IPS-18a (cell line): Measurements from ENCODE around the gene ZFP64.
A peak's percentile ranks its signal among the peaks of the same experiment; 100 is the strongest.
"Not testable (repeated sequence)": the region's sequence is repeated elsewhere in the genome, so short reads cannot be mapped to it uniquely, and the experiment has no call there.

ENCODE experiments used
- H3K27ac ChIP-seq: one replicate; pipeline ENCODE4 v1.5.1; 2013; ENCODE audit warnings: low read length
- H3K27me3 ChIP-seq: one replicate; pipeline ENCODE4 v1.6.1; 2013; ENCODE audit warnings: mild to moderate bottlenecking, low read length; ENCODE audit not compliant: control insufficient read depth, insufficient read depth
- H3K36me3 ChIP-seq: one replicate; pipeline ENCODE4 v1.6.1; 2013; ENCODE audit warnings: low read depth, low read length; ENCODE audit not compliant: control insufficient read depth
- H3K4me1 ChIP-seq: one replicate; pipeline ENCODE4 v1.6.1; 2013; ENCODE audit warnings: low read depth, low read length; ENCODE audit not compliant: control insufficient read depth
- H3K4me3 ChIP-seq: one replicate; pipeline ENCODE4 v1.5.1; 2013; ENCODE audit warnings: low read length
- H3K9ac ChIP-seq: one replicate; pipeline ENCODE4 v1.6.1; 2013; ENCODE audit warnings: mild to moderate bottlenecking, low read length, moderate library complexity
- H3K9me3 ChIP-seq: one replicate; pipeline ENCODE4 v1.6.1; 2013; ENCODE audit warnings: low read depth, low read length; ENCODE audit not compliant: control insufficient read depth

The ZFP64 gene

DNA sequence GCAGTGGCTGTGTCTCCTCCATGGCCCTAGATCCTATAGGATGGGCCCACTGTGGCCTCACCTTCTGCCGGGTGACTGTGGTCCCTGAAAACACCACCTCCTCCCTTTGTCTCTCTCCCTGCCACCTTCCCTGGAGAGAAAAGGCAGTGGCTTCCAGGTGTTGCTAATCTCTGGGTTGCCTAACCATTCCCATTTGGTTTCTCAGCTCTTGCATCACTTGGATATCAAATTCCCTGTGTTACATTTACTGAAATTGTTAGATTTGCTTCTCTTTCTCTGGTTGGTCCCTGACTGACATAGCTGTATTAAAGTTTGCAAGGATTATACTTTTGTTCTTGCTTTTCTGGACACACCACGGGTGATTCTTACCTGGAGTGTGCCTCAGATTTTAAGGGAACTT is 9.3 kb upstream of the ZFP64 start:
- H3K9me3 ChIP-seq = no peaks in the 10 kb centered on the region
- H3K4me3 ChIP-seq = no peak overlapping the region
- H3K4me1 ChIP-seq = no peaks in the 10 kb centered on the region
- no peak overlapping the region for H3K27ac ChIP-seq
- H3K36me3 ChIP-seq = no peaks in the 10 kb centered on the region
- H3K27me3 ChIP-seq = no peaks in the 10 kb centered on the region
- H3K9ac ChIP-seq = no peak overlapping the region

DNA sequence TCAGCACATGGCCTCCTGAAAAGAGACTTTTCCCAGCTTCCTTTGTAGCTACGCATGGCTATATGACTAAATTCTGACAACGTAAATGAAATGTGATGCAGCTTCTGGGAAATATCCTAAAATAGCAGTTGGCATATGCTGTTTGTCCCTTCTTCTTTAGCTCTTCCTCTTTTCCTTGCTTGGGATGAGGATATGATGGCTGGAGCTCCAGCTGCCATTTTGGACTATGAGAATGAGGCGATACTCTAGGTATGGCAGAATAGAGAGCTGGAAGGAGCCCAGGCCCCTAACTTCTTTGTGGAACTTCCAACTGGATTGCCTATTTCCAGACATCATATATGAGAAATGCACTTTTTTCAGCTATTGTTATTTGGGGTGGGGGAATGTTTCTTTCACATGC is 5.3 kb upstream of the ZFP64 start:
- H3K9me3 ChIP-seq = no peaks in the 10 kb centered on the region
- H3K27ac ChIP-seq = no peak overlapping the region
- no peaks in the 10 kb centered on the region for H3K27me3 ChIP-seq
- no peak overlapping the region for H3K9ac ChIP-seq
- peaks cover 3% of the 10 kb centered on the region for H3K4me1 ChIP-seq
- no peaks in the 10 kb centered on the region for H3K36me3 ChIP-seq
- H3K4me3 ChIP-seq = no peak overlapping the region

DNA sequence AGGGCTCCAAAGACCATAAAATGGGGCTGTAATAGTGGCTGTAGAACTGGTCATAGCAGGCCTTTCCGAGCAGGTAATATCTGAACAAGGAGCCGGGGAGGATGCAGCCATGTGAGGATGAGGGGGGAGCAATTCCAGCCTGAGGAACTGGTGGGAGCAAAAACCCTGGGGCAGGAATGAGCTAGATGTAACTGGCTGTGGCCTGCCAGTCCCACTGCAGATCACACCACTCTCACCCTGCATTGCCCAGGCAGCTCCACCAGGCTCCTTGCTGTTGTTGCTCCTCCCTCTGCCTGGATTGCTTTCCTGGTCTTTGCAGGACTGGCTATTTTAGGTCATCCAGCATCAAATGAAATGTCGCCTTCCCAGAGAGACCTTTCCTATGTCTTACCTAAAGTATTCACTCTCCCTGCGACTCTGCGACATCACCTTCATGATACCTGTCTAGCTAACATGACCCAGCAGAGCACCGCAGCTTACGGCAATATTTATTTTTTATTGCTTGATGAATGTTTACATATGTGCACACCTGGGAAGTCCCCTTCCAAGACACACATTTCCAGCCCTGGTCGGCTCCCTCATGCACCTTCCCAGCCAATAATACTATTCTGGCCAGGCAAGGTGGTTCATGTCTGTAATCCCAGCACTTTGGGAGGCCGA is 2.4 kb upstream of the ZFP64 start:
- no peaks in the 10 kb centered on the region for H3K27me3 ChIP-seq
- H3K27ac ChIP-seq = no peak overlapping the region
- no peak overlapping the region for H3K9ac ChIP-seq
- no peaks in the 10 kb centered on the region for H3K36me3 ChIP-seq
- peaks cover 3% of the 10 kb centered on the region for H3K4me1 ChIP-seq
- H3K4me3 ChIP-seq = no peak overlapping the region
- no peaks in the 10 kb centered on the region for H3K9me3 ChIP-seq

DNA sequence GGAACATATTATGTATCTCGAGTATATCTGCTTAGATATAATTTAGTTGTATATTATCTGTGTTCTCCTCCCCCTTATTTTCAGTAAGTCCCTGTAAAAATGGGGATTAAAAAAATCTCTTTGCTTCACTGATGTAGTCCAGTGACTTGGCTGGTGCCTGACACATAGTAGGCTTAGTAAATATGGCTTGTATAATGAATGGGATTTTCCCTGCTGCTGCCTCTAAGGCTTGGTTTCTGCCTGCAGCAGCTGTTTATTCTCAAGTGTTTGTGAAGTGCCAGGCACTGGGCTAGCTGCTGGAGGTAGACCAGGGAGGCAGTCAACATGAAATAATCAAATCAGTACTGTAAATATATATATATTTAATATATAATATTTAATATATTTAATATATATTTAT is 1.6 kb upstream of the ZFP64 start:
- no peak overlapping the region for H3K9ac ChIP-seq
- H3K9me3 ChIP-seq = no peaks in the 10 kb centered on the region
- H3K27ac ChIP-seq = no peak overlapping the region
- H3K4me1 ChIP-seq = peaks cover 3% of the 10 kb centered on the region
- no peaks in the 10 kb centered on the region for H3K27me3 ChIP-seq
- H3K36me3 ChIP-seq = no peaks in the 10 kb centered on the region
- no peak overlapping the region for H3K4me3 ChIP-seq

DNA sequence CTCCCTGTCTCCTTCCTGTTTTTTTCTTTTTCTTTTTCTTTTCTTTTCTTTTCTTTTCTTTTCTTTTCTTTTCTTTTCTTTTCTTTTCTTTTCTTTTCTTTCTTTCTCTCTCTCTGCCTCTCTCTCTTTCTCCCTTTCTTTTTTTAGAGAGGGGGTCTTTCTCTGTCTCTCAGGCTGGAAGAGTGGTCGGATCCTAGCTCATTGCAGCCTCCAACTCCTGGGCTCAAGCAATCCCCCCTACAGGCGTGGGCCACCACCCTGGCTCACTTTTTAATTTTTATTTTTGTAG is 1.1 kb upstream of the ZFP64 start:
- peak overlapping the region; percentile 82 for H3K9ac ChIP-seq
- H3K4me3 ChIP-seq = peak overlapping the region; percentile 88
- H3K36me3 ChIP-seq, H3K27ac ChIP-seq, H3K9me3 ChIP-seq, H3K4me1 ChIP-seq, H3K27me3 ChIP-seq: not testable (repeated sequence)

DNA sequence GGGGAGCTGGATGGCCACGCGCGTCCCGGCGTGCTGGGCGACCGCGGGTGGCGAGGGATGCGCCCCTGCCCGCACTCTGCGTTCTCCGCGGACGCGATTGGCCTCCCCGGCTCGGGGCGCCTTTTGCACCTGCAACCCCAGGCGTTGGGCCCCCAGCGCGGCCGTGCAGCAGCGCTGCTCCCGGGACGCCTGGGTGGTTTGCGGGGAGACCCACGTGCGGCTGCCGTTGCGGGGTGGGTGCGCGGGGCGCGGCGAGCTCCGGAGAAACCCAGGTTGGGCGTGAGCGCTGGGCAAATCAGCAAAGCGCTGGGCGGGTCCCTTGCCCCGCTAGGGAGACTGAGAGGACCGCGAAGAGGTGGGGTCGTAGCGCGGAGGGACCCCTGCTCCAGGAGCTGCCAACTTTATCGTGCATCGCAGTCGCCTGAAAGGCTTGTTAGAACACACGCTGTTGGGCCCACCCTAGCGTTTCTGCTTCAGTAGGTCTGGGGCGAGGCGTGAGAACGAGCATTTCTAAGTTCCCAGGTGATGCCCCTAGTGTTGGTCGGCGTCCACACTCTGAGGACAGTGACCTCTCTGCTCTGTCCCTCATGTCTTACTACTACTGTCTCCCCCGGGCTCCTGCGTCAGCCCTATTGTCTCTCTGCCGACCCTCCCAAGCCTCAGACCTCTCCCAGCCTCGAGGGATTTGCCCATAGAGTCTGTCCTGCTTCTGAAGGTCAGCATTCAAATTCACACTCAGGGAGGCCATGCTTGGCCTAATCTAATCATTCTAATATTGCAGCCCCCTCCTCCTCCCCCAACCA is 538 bp upstream of the ZFP64 start:
- H3K27ac ChIP-seq = peak overlapping the region; percentile 9
- H3K27me3 ChIP-seq = no peaks in the 10 kb centered on the region
- peaks cover 3% of the 10 kb centered on the region for H3K4me1 ChIP-seq
- H3K9ac ChIP-seq = peak overlapping the region; percentile 82
- no peaks in the 10 kb centered on the region for H3K36me3 ChIP-seq
- peak overlapping the region; percentile 88 for H3K4me3 ChIP-seq
- H3K9me3 ChIP-seq = no peaks in the 10 kb centered on the region

DNA sequence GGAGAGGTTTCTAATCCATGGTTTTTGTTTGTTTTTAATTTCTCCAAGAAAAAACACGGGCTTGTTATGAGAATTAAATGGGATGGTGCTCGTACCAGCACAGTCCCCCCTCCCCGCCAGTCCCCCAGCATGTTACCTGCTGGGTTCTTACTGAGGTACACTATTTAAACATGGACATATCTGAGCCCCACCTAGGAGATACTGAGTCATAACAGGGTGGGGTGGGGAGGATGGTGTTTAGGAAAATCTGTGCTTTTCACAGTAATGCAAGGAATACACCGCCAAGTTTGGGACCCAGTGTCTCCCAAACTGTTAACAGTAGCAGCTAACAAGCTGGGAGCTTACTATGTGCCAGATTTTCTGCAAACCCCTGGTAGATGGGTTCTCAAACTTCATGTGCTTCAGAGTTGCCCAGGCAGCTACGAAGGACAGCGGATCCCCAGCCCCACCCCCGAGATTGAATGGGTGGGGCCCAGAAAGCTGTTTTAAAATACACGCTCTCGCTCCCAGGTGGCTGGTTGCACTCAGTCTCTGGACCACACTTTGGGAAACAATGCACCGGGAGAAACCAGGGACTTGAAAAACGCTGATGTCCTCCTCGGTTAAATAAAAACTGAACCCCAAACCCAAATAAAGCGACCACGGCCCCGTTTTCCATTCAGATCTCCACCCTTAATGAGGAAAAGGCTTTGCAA is 995 bp downstream of the ZFP64 start:
- peak overlapping the region; percentile 49 for H3K27ac ChIP-seq
- H3K9ac ChIP-seq = peak overlapping the region; percentile 82
- peak overlapping the region; percentile 88 for H3K4me3 ChIP-seq
- no peaks in the 10 kb centered on the region for H3K27me3 ChIP-seq
- no peaks in the 10 kb centered on the region for H3K9me3 ChIP-seq
- H3K4me1 ChIP-seq = peaks cover 3% of the 10 kb centered on the region
- peaks cover 8% of the 10 kb centered on the region for H3K36me3 ChIP-seq

DNA sequence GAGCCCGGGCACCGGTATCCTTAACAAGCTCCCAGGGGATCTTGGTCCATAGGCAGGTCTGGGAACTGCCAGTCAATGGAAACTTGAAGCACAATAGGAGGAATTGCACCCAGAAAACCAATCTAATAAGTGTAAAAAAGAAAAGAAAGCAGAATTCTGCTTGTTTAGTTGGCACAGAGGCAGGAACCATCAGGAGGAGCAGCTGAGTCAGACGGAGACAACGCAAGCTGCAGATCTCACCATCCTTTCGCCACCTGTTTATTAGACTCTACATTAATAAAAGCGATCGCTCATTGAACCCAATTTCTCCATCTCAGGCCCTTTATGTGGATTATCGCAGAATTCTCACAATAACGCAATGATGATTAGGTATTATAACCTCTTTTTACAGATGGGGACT is 9.8 kb downstream of the ZFP64 start:
- Histone ChIP-seq H3K4me3 (no peak overlapping the region), H3K9me3 (no peaks in the 10 kb centered on the region), H3K9ac (no peak overlapping the region), H3K36me3 (peaks cover 24% of the 10 kb centered on the region), H3K4me1 (no peaks in the 10 kb centered on the region), H3K27me3 (no peaks in the 10 kb centered on the region), H3K27ac (no peak overlapping the region)

DNA sequence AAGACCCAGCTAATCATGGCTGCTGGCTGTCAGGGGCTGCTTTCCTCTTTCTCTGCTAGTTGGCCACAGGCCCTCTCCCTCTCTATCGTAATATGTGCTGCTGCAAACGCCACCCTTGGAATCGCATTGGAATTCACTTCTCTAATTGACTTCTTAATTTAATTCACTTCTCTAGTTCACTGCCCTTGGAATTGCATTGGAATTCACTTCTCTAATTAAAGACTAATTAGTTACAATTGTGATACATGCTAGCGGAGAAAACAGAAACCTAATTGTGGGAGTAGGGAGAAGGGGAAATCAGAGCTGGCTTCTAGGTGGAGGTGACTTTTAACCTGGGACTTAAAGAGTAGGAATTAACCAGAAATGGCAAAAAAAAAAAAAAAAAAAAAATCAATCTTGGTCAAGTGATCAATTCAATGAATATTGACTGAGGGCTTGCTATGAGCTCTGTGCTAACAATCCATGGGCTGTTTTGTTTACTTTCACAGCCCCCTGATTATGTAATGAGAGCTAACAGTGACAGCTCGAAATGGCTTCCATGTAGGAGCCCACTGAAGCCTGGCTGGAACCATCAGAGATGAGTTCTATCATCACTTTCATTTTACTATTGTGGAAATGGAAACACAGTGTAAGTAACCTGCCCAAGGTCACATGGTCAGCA is 11.3 kb downstream of the ZFP64 start:
- H3K4me3 ChIP-seq = no peak overlapping the region
- H3K27ac ChIP-seq = no peak overlapping the region
- H3K27me3 ChIP-seq = no peaks in the 10 kb centered on the region
- H3K9me3 ChIP-seq = no peaks in the 10 kb centered on the region
- H3K9ac ChIP-seq = no peak overlapping the region
- no peaks in the 10 kb centered on the region for H3K4me1 ChIP-seq
- H3K36me3 ChIP-seq = peaks cover 13% of the 10 kb centered on the region

DNA sequence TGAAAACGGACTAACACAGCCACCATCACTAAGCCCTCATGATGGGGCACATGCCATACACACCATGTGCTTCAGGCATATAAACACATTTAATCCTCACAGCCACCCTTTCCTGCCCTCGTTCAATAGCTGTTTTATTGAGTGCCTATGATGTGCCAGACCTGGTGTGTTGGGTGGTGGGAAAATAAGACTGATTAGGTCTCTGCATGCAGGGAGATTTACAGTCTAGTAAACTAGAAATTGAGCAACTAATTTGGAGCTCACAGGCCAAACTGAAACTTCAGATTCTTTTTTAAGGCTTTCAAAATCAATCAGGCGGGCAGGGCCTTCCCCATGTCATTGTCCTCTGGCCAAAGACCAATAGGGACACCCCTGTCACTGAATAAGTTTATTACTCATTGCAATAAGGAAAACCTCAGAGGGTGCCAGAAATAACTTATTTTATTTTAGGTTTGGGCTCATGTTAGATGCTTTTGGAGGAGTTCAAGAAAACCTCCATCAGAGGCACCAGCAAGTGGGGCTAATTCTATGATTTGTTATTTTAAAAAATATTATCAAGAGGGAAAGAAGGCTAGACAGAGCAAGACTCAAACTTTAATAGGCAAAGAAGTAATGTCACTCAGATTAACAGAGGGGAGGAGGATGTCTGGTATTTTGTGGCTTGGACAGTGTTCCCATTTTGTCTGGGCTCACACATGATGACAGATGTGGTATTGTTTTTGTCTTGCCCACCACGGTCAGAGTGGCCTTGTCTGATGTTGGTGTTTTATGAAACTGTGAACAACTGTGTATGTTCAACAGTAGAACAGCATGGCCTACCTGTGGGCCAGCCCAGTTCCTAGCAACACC is 12.0 kb downstream of the ZFP64 start:
- Histone ChIP-seq H3K36me3 (peaks cover 10% of the 10 kb centered on the region), H3K27me3 (no peaks in the 10 kb centered on the region), H3K9me3 (no peaks in the 10 kb centered on the region), H3K4me1 (no peaks in the 10 kb centered on the region), H3K9ac (no peak overlapping the region), H3K4me3 (no peak overlapping the region), H3K27ac (no peak overlapping the region)

DNA sequence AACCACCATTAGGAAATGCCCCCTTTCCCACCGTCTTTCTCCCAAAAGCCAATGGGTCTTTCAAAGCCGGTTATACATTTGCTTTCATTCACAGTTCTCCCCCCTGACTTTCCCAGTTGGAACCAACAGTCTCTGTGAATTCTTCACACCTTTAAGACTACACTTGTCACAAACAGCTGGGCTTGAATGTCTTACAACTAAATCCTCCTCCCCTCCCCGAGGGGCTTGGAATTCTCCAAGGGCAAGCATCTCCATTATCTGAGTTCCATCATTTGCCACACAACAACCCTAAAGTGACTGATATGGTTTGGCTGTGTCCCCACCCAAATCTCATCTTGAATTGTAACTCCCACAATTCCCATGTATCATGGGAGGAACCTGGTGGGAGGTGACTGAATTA is 12.9 kb downstream of the ZFP64 start:
- Histone ChIP-seq H3K9ac (no peak overlapping the region), H3K36me3 (peaks cover 3% of the 10 kb centered on the region), H3K9me3 (no peaks in the 10 kb centered on the region), H3K27me3 (no peaks in the 10 kb centered on the region), H3K4me1 (no peaks in the 10 kb centered on the region), H3K4me3 (no peak overlapping the region), H3K27ac (no peak overlapping the region)
